H1 (cell line): ENCODE results near the gene TCERG1L. TPM values are rescaled to one million over a fixed set of nuclear protein-coding genes. Genes with fewer than 3 reads are reported as not detected.

Source experiments
- CTCF ChIA-PET: fragments of 300-600 bp; sonication (Branson Sonifier 250); formaldehyde crosslinking; loops from one replicate; lab custom pipeline; 2021; ENCODE audit not compliant: partially characterized antibody; lab: Charles Lee
- POLR2A ChIA-PET: fragments of 300-600 bp; sonication (Branson Sonifier 250); formaldehyde crosslinking; loops from one replicate; lab custom pipeline; 2021; ENCODE audit warnings: inconsistent platforms; ENCODE audit not compliant: partially characterized antibody; lab: Charles Lee
- DNase-seq, 2 experiments: peaks; one replicate each; pipeline versions ENCODE4 v3.0.0 to v3.0.0-alpha.2; 2010 to 2022; ENCODE audit warnings: low spot score in 2 of 2, low read depth in 1 of 2, mixed read lengths in 1 of 2
- FAIRE-seq: peaks from 2 replicates; lab custom pipeline; 2011; peaks lifted over from hg19 to GRCh38; lab: Jason Lieb, UNC
- H2AFZ ChIP-seq: 2 replicates; pipeline ENCODE4 v1.8.1; 2012; ENCODE audit warnings: low read length, inconsistent platforms
- H2AK5ac ChIP-seq: 2 replicates; pipeline ENCODE4 v1.6.1; 2013; ENCODE audit warnings: low read depth, low read length
- H2BK120ac ChIP-seq: replicated peaks from 2 replicates; pipeline ENCODE3; 2013; ENCODE audit warnings: low read depth, low read length, inconsistent platforms
- H2BK12ac ChIP-seq: 2 replicates; pipeline ENCODE4 v1.6.1; 2013; ENCODE audit warnings: low read depth, low read length
- H2BK15ac ChIP-seq: 2 replicates; pipeline ENCODE4 v1.6.1; 2013; ENCODE audit warnings: low read length
- H2BK20ac ChIP-seq: 2 replicates; pipeline ENCODE4 v1.6.1; 2013; ENCODE audit warnings: low read length
- H2BK5ac ChIP-seq: 2 replicates; pipeline ENCODE4 v1.6.1; 2013; ENCODE audit warnings: low read depth, low read length
- H3K14ac ChIP-seq: 2 replicates; pipeline ENCODE4 v1.6.1; 2013; ENCODE audit warnings: inconsistent platforms; ENCODE audit not compliant: insufficient read length
- H3K18ac ChIP-seq: 2 replicates; pipeline ENCODE4 v1.6.1; 2013; ENCODE audit warnings: low read length; ENCODE audit errors: extremely low read depth
- H3K23ac ChIP-seq: 2 replicates; pipeline ENCODE4 v1.6.1; 2013; ENCODE audit warnings: inconsistent platforms; ENCODE audit not compliant: insufficient read length
- H3K23me2 ChIP-seq: 2 replicates; pipeline ENCODE4 v1.6.1; 2013; ENCODE audit warnings: low read depth, low read length
- H3K27ac ChIP-seq: 2 replicates; pipeline ENCODE4 v1.6.1; 2011; ENCODE audit warnings: low read depth, low read length, inconsistent platforms
- H3K27me3 ChIP-seq, 4 experiments: replicated peaks in 1 of 4; 1 replicate in 1 of 4; 2 replicates in 3 of 4; pipeline versions ENCODE4 v1.6.1 to v1.8.1; 2011 to 2013; ENCODE audit warnings: low read length in 3 of 4, mild to moderate bottlenecking in 3 of 4, inconsistent platforms in 2 of 4, mixed read lengths in 2 of 4, moderate library complexity in 1 of 4; ENCODE audit not compliant: control insufficient read depth in 3 of 4, insufficient read depth in 3 of 4; ENCODE audit errors: extremely low read depth in 1 of 4
- H3K36me3 ChIP-seq, 4 experiments: 2 replicates each; pipeline versions ENCODE4 v1.6.1 to v1.8.1; 2011 to 2013; ENCODE audit warnings: mild to moderate bottlenecking in 4 of 4, low read length in 3 of 4, moderate library complexity in 2 of 4, control low read depth in 1 of 4, inconsistent platforms in 1 of 4; ENCODE audit not compliant: insufficient read depth in 4 of 4, control insufficient read depth in 2 of 4
- H3K4ac ChIP-seq: replicated peaks from 2 replicates; pipeline ENCODE3; 2013; ENCODE audit warnings: low read length, low read depth, mixed read lengths, inconsistent platforms; ENCODE audit not compliant: insufficient read length
- H3K4me1 ChIP-seq, 4 experiments: replicated peaks in 1 of 4; 1 replicate in 1 of 4; 2 replicates in 3 of 4; pipeline versions ENCODE4 v1.6.1 to v1.8.1; 2011 to 2013; ENCODE audit warnings: low read length in 3 of 4, inconsistent platforms in 2 of 4, mixed read lengths in 1 of 4; ENCODE audit not compliant: insufficient read depth in 4 of 4, control insufficient read depth in 3 of 4
- H3K4me2 ChIP-seq, 2 experiments: 2 replicates each; pipeline versions ENCODE4 v1.6.1 to v1.8.1; 2011 to 2013; ENCODE audit warnings: low read depth in 2 of 2, low read length in 2 of 2, control low read depth in 1 of 2, inconsistent platforms in 1 of 2, mild to moderate bottlenecking in 1 of 2; ENCODE audit not compliant: insufficient read depth in 1 of 2
- H3K4me3 ChIP-seq, 4 experiments: fragments of 200-600, 300-600 bp in 1 of 4; sonication (generic), shearing (Covaris generic), sonication (Bioruptor Twin) in 1 of 4; 2 replicates each; pipeline versions ENCODE4 v1.5.1 to v1.8.1; 2011 to 2016; ENCODE audit warnings: low read length in 4 of 4, low read depth in 3 of 4, control low read depth in 2 of 4, inconsistent platforms in 2 of 4, mild to moderate bottlenecking in 2 of 4, mixed read lengths in 1 of 4, moderate library complexity in 1 of 4; ENCODE audit not compliant: insufficient read depth in 2 of 4; ENCODE audit errors: extremely low read depth in 1 of 4
- H3K56ac ChIP-seq: replicated peaks from 2 replicates; pipeline ENCODE3; 2013; ENCODE audit warnings: low read depth, mild to moderate bottlenecking, mixed read lengths, low read length, inconsistent platforms; ENCODE audit not compliant: insufficient read length
- H3K79me1 ChIP-seq: 2 replicates; pipeline ENCODE4 v1.6.1; 2013; ENCODE audit warnings: low read depth, low read length, control low read depth
- H3K79me2 ChIP-seq, 2 experiments: 2 replicates each; pipeline versions ENCODE4 v1.6.1 to v1.8.1; 2012 to 2013; ENCODE audit warnings: low read length in 2 of 2, mild to moderate bottlenecking in 2 of 2, inconsistent platforms in 1 of 2; ENCODE audit not compliant: insufficient read depth in 2 of 2, control insufficient read depth in 1 of 2
- H3K9ac ChIP-seq, 4 experiments: replicated peaks in 1 of 4; 1 replicate in 1 of 4; 2 replicates in 3 of 4; pipeline versions ENCODE4 v1.6.1 to v1.8.1; 2011 to 2013; ENCODE audit warnings: low read depth in 3 of 4, low read length in 3 of 4, control low read depth in 2 of 4, mild to moderate bottlenecking in 2 of 4, moderate library complexity in 2 of 4, inconsistent platforms in 1 of 4; ENCODE audit errors: extremely low read depth in 1 of 4
- H3K9me3 ChIP-seq, 2 experiments: 2 replicates each; pipeline versions ENCODE4 v1.6.1 to v1.8.1; 2012 to 2013; ENCODE audit warnings: mild to moderate bottlenecking in 2 of 2, moderate library complexity in 2 of 2, control low read depth in 1 of 2, inconsistent platforms in 1 of 2, low read depth in 1 of 2, low read length in 1 of 2, mixed read lengths in 1 of 2; ENCODE audit not compliant: insufficient read depth in 2 of 2
- H4K20me1 ChIP-seq, 2 experiments: replicated peaks in 1 of 2; 2 replicates each; pipeline versions ENCODE3 to v1.8.1; 2011 to 2013; ENCODE audit warnings: inconsistent platforms in 2 of 2, low read length in 2 of 2, mild to moderate bottlenecking in 1 of 2; ENCODE audit not compliant: insufficient read depth in 2 of 2, control insufficient read depth in 1 of 2
- H4K5ac ChIP-seq: 2 replicates; pipeline ENCODE4 v1.6.1; 2013; ENCODE audit warnings: low read length, low read depth, mixed read lengths, inconsistent platforms; ENCODE audit not compliant: insufficient read length
- H4K8ac ChIP-seq: 2 replicates; pipeline ENCODE4 v1.8.0; 2013; ENCODE audit warnings: mild to moderate bottlenecking, moderate library complexity, low read length, inconsistent platforms; ENCODE audit not compliant: insufficient read depth; ENCODE audit errors: extremely low read depth
- H4K91ac ChIP-seq: replicated peaks from 2 replicates; pipeline ENCODE3; 2013; ENCODE audit warnings: low read length, mixed read lengths, inconsistent platforms; ENCODE audit not compliant: insufficient read length
- CBX5 ChIP-seq: fragments of 300-800, 300-1000 bp; sonication (generic); IDR thresholded peaks from 2 replicates; pipeline ENCODE4 v1.7.1; 2016; ENCODE audit warnings: antibody characterized with exemption, low read length, low read depth
- EP300 ChIP-seq, 2 experiments: IDR thresholded peaks; 1 replicate in 1 of 2; 2 replicates in 1 of 2; pipeline ENCODE4 v1.6.1; 2011 to 2012; ENCODE audit warnings: low read depth in 2 of 2, low read length in 2 of 2, mild to moderate bottlenecking in 2 of 2, borderline replicate concordance in 1 of 2, inconsistent platforms in 1 of 2, moderate library complexity in 1 of 2
- KDM1A ChIP-seq: fragments of 200-600, 300-600 bp; sonication (generic); IDR thresholded peaks from 2 replicates; pipeline ENCODE4 v1.7.1; 2016; ENCODE audit warnings: mild to moderate bottlenecking, low read length, borderline replicate concordance
- SAP30 ChIP-seq: fragments of 300-600 bp; sonication (generic); IDR thresholded peaks from 2 replicates; pipeline ENCODE4 v1.7.1; 2012; ENCODE audit warnings: low read length, moderate library complexity, mild to moderate bottlenecking, inconsistent platforms; ENCODE audit not compliant: insufficient read depth, insufficient replicate concordance
- WGBS, 2 experiments: shearing (Covaris generic) in 1 of 2; methylation state at CpG; one replicate each; pipeline versions ENCODE4 v1.1.6 to v1.1.7; 2013 to 2015; ENCODE audit warnings: low lambda C conversion rate in 2 of 2, mixed read lengths in 2 of 2, inconsistent platforms in 1 of 2, low coverage in 1 of 2, missing lambda C conversion rate in 1 of 2; ENCODE audit not compliant: insufficient replicate concordance in 2 of 2, insufficient coverage in 1 of 2, insufficient read length in 1 of 2; ENCODE audit errors: extremely low coverage in 1 of 2, missing lambda C conversion rate in 1 of 2; 5-methylcytosine and 5-hydroxymethylcytosine counted together
- polyA plus RNA-seq, 7 experiments: library from polyadenylated mRNA; depleted of rRNA in 3 of 7; stranded (reverse) in 5 of 7; unstranded in 2 of 7; fragments of >200 nt in 5 of 7; fragments of 200-250 nt in 2 of 7; gene quantifications; 1 replicate in 5 of 7; 2 replicates in 1 of 7; 4 replicates in 1 of 7; pipeline versions ENCODE4 v1.2.1 to v1.2.3, GENCODE V29; 2011 to 2013; ENCODE audit warnings: missing spikeins in 2 of 7, mixed read lengths in 2 of 7
- total RNA-seq: library from RNA; stranded (reverse); fragmentation: NEBNext Ultra II Directional; extraction: Animal tissue kit (Norgen Biotek cat#: 25700); gene quantifications from 2 replicates; pipeline ENCODE4 v1.2.1, GENCODE V29; 2021

The TCERG1L gene
- total and polyA plus RNA-seq, 2 of the 8 experiments (the other 6 are each of a cell fraction or from before 2014, with no cell fraction given) = 3.9 to 6.9 TPM

- H2BK120ac ChIP-seq = no peak overlapping the region
- no peak for FAIRE-seq
- H2BK20ac ChIP-seq = no peak overlapping the region
- no peak overlapping the region for H2AFZ ChIP-seq
- H2BK15ac ChIP-seq = no peak overlapping the region
- H2BK5ac ChIP-seq = no peak overlapping the region
- no peak overlapping the region for H3K56ac ChIP-seq
- H3K79me2 ChIP-seq = no peaks in the 10 kb centered on the region
- WGBS, 2 experiments = 79% methylated on average over 2 of the region's 2 CpGs; no CpG with 5 or more reads in 1 of the 2 experiments
- no peaks in the 10 kb centered on the region for H3K79me1 ChIP-seq
- no peak overlapping the region for H3K27ac ChIP-seq
- no peak overlapping the region for H2BK12ac ChIP-seq
- CTCF ChIA-PET = interaction anchor here (1.6 kb wide), 1 partner anchor 35 kb away, joined by 4 read pairs; no protein-coding TSS in a partner anchor
- no peak overlapping the region for H3K14ac ChIP-seq
- H3K9ac ChIP-seq = no peak overlapping the region
- POLR2A ChIA-PET = no interaction called here
- H4K91ac ChIP-seq = no peak overlapping the region
- H3K4me3 ChIP-seq = no peak overlapping the region
- no peak for DNase-seq
- no peak overlapping the region for H3K4ac ChIP-seq
- no peak overlapping the region; the same call in 1 of the 2 replicates for H3K18ac ChIP-seq
- H3K4me2 ChIP-seq = no peak overlapping the region
- H3K4me1 ChIP-seq = peaks cover 2 to 13% (median 7%) of the 10 kb centered on the region in 4 experiments; a peak in 6 of 7 replicates
- TF ChIP-seq EP300 (IDR thresholded peaks at IDR 0.05; ENCODE audit: borderline replicate concordance in 1 of 2, low read depth in 2 of 2, low read length in 2 of 2) = no peak
- no peak for TF ChIP-seq CBX5
- TF ChIP-seq SAP30 = no peak
- TF ChIP-seq KDM1A = no peak
- H4K5ac ChIP-seq = no peak overlapping the region
- no peaks in the 10 kb centered on the region for H4K20me1 ChIP-seq
- H3K23me2 ChIP-seq = no peaks in the 10 kb centered on the region
- H3K9me3 ChIP-seq = no peaks in the 10 kb centered on the region
- no peaks in the 10 kb centered on the region for H3K36me3 ChIP-seq
- no peak overlapping the region for H3K23ac ChIP-seq
- H3K27me3 ChIP-seq = peaks cover 0 to 9% (median 3%) of the 10 kb centered on the region in 4 experiments; a peak in 3 of 7 replicates
- H2AK5ac ChIP-seq = no peak overlapping the region
- no peak overlapping the region for H4K8ac ChIP-seq
Observed at GRCh38 chr10:131323025-131323424, 11.5 kb upstream of the TCERG1L start.
